Trophoblast cell (in vitro differentiated cells and primary cell): ENCODE data around the gene FYTTD1.

Experiments used
- DNase-seq, 2 donors: peaks; one replicate each; pipeline ENCODE4 v3.0.0-alpha.2; 2016
- H2AFZ ChIP-seq: 2 replicates; pipeline ENCODE4 v1.6.1; 2013; ENCODE audit warnings: low read length, moderate library complexity, mild to moderate bottlenecking; ENCODE audit not compliant: insufficient read depth, poor library complexity
- H2AK5ac ChIP-seq: 2 replicates; pipeline ENCODE4 v1.6.1; 2013; ENCODE audit warnings: mild to moderate bottlenecking, low read length
- H2BK120ac ChIP-seq: 2 replicates; pipeline ENCODE4 v1.6.1; 2013; ENCODE audit warnings: low read length, mild to moderate bottlenecking, moderate library complexity; ENCODE audit not compliant: insufficient read depth, poor library complexity
- H2BK12ac ChIP-seq: 2 replicates; pipeline ENCODE4 v1.6.1; 2013; ENCODE audit warnings: mild to moderate bottlenecking, low read length, moderate library complexity
- H2BK5ac ChIP-seq: 2 replicates; pipeline ENCODE4 v1.6.1; 2013; ENCODE audit warnings: low read length, low read depth, moderate library complexity, mild to moderate bottlenecking; ENCODE audit not compliant: poor library complexity
- H3K14ac ChIP-seq: 2 replicates; pipeline ENCODE4 v1.6.1; 2013; ENCODE audit warnings: mild to moderate bottlenecking, low read length
- H3K18ac ChIP-seq: 2 replicates; pipeline ENCODE4 v1.6.1; 2013; ENCODE audit warnings: mild to moderate bottlenecking, low read length
- H3K23ac ChIP-seq: 2 replicates; pipeline ENCODE4 v1.6.1; 2013; ENCODE audit warnings: low read length
- H3K27ac ChIP-seq: 2 replicates; pipeline ENCODE4 v1.5.1; 2013; ENCODE audit warnings: low read depth, mild to moderate bottlenecking, inconsistent platforms, low read length, moderate library complexity
- H3K27me3 ChIP-seq: 2 replicates; pipeline ENCODE4 v1.6.1; 2013; ENCODE audit warnings: inconsistent platforms, mild to moderate bottlenecking, low read length, moderate library complexity; ENCODE audit not compliant: insufficient read depth
- H3K36me3 ChIP-seq, 2 experiments: 1 replicate in 1 of 2; 2 replicates in 1 of 2; pipeline ENCODE4 v1.6.1; 2013; ENCODE audit warnings: low read length in 2 of 2, mild to moderate bottlenecking in 2 of 2, moderate library complexity in 1 of 2; ENCODE audit not compliant: insufficient read depth in 2 of 2, control insufficient read depth in 1 of 2
- H3K4ac ChIP-seq: 2 replicates; pipeline ENCODE4 v1.6.1; 2013; ENCODE audit warnings: low read depth, mild to moderate bottlenecking, low read length, moderate library complexity
- H3K4me1 ChIP-seq, 2 experiments: 1 replicate in 1 of 2; 2 replicates in 1 of 2; pipeline ENCODE4 v1.6.1; 2013; ENCODE audit warnings: low read length in 2 of 2, mild to moderate bottlenecking in 2 of 2, moderate library complexity in 1 of 2; ENCODE audit not compliant: insufficient read depth in 2 of 2, control insufficient read depth in 1 of 2
- H3K4me2 ChIP-seq: 2 replicates; pipeline ENCODE4 v1.6.1; 2013; ENCODE audit warnings: inconsistent platforms, mild to moderate bottlenecking, low read length, moderate library complexity
- H3K4me3 ChIP-seq: 2 replicates; pipeline ENCODE4 v1.5.1; 2013; ENCODE audit warnings: mild to moderate bottlenecking, low read depth, low read length, inconsistent platforms
- H3K79me1 ChIP-seq: one replicate; pipeline ENCODE4 v1.6.1; 2013; ENCODE audit warnings: low read length
- H3K79me2 ChIP-seq: 2 replicates; pipeline ENCODE4 v1.6.1; 2013; ENCODE audit warnings: low read length, mild to moderate bottlenecking; ENCODE audit not compliant: control insufficient read depth, insufficient read depth, poor library complexity
- H3K9ac ChIP-seq: 2 replicates; pipeline ENCODE4 v1.6.1; 2013; ENCODE audit warnings: mild to moderate bottlenecking, low read length
- H3K9me3 ChIP-seq: 2 replicates; pipeline ENCODE4 v1.6.1; 2013; ENCODE audit warnings: low read depth, mild to moderate bottlenecking, control low read depth, inconsistent platforms, low read length; ENCODE audit not compliant: insufficient read depth
- H4K12ac ChIP-seq: 2 replicates; pipeline ENCODE4 v1.6.1; 2013; ENCODE audit warnings: low read depth, mild to moderate bottlenecking, low read length, moderate library complexity
- H4K8ac ChIP-seq: 2 replicates; pipeline ENCODE4 v1.6.1; 2013; ENCODE audit warnings: low read depth, mild to moderate bottlenecking, low read length, moderate library complexity
- H4K91ac ChIP-seq: one replicate; pipeline ENCODE4 v1.6.1; 2013; ENCODE audit warnings: low read depth, mild to moderate bottlenecking, low read length, moderate library complexity
- WGBS: extraction: QIAGEN DNeasy Blood & Tissue Kit; methylation state at CpG from one replicate; pipeline ENCODE4 v1.1.7; 2013; ENCODE audit warnings: missing lambda C conversion rate; ENCODE audit not compliant: insufficient read length, insufficient coverage; ENCODE audit errors: extremely low coverage; 5-methylcytosine and 5-hydroxymethylcytosine counted together

FYTTD1 gene

GRCh38 chr3:197746209-197746608, 3.5 kb upstream of the FYTTD1 start:
- H3K27ac ChIP-seq: no peak overlapping the region
- no peaks in the 10 kb centered on the region for H3K9me3 ChIP-seq
- H3K14ac ChIP-seq: no peak overlapping the region
- no peak overlapping the region for H3K4me2 ChIP-seq
- H2BK120ac ChIP-seq: no peak overlapping the region
- H3K18ac ChIP-seq: no peak overlapping the region
- no peak overlapping the region for H2BK5ac ChIP-seq
- no peak overlapping the region for H4K91ac ChIP-seq
- no peak overlapping the region for H3K9ac ChIP-seq
- no peak overlapping the region for H2BK12ac ChIP-seq
- H4K12ac ChIP-seq: no peak overlapping the region
- H3K27me3 ChIP-seq: no peaks in the 10 kb centered on the region
- H2AFZ ChIP-seq: no peak overlapping the region
- no peak overlapping the region for H3K4ac ChIP-seq
- no peak overlapping the region for H2AK5ac ChIP-seq
- H3K79me1 ChIP-seq: peaks cover 7% of the 10 kb centered on the region
- peaks cover 1 to 3% of the 10 kb centered on the region in 2 experiments for H3K4me1 ChIP-seq
- DNase-seq: no peak
- no peaks in the 10 kb centered on the region for H3K36me3 ChIP-seq
- H3K23ac ChIP-seq: no peak overlapping the region
- no peak overlapping the region for H3K4me3 ChIP-seq
- WGBS: no CpG with 5 or more reads among the region's 3 CpGs
- peaks cover 3% of the 10 kb centered on the region for H3K79me2 ChIP-seq
- no peak overlapping the region for H4K8ac ChIP-seq

GRCh38 chr3:197746801-197747237, 2.9 kb upstream of the FYTTD1 start:
- H3K79me2 ChIP-seq: peaks cover 5% of the 10 kb centered on the region
- no peak overlapping the region for H2BK5ac ChIP-seq
- no peak overlapping the region for H3K9ac ChIP-seq
- no peak overlapping the region for H2BK120ac ChIP-seq
- peak in 1 of 2 donors; percentile 4 for DNase-seq
- H3K27ac ChIP-seq: no peak overlapping the region
- no peak overlapping the region for H3K4ac ChIP-seq
- H3K23ac ChIP-seq: no peak overlapping the region
- no CpG with 5 or more reads among the region's 4 CpGs for WGBS
- H4K12ac ChIP-seq: no peak overlapping the region
- no peak overlapping the region for H4K8ac ChIP-seq
- no peak overlapping the region for H3K14ac ChIP-seq
- H3K4me3 ChIP-seq: no peak overlapping the region
- no peaks in the 10 kb centered on the region for H3K36me3 ChIP-seq
- no peaks in the 10 kb centered on the region for H3K9me3 ChIP-seq
- H4K91ac ChIP-seq: no peak overlapping the region
- no peaks in the 10 kb centered on the region for H3K27me3 ChIP-seq
- H3K79me1 ChIP-seq: peaks cover 7% of the 10 kb centered on the region
- no peak overlapping the region for H2BK12ac ChIP-seq
- no peak overlapping the region for H2AFZ ChIP-seq
- H3K4me2 ChIP-seq: no peak overlapping the region
- H3K4me1 ChIP-seq: peaks cover 4 to 6% of the 10 kb centered on the region in 2 experiments
- no peak overlapping the region for H3K18ac ChIP-seq
- H2AK5ac ChIP-seq: no peak overlapping the region

DNA sequence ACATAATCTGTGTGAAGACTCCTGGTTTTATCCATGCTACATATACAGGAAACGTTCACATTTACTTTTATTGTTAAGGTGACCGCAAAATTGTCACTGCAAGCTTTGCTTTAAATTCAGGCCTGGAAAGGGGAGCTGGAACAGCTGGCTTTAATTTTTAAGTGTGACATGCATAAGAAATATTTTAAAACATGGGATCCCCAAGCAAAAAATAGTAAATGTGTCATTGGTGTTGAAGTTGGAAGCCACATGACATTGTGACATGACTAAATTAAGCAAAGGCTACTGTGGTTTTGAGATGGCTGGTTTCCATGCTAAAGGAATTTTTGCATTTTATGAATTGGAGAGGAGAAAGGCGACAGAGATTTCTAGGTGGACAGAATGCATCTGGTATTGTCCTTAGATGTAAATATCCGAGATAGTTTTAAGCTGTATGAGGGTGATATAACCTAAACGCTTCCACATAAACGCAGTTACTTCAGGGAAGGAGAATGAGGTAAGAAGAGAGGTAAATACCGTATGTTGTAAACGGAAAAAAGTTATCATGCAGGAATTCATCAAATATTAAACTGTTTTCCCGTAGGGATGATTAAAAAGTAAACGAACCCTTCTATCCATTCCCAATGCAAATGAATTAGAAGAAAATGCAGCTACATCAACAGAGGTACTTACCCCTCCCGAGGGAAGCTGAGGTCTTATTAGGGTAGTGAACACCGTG, 927 bp upstream of the FYTTD1 start:
- Histone ChIP-seq H3K27me3 (no peaks in the 10 kb centered on the region), H4K8ac (no peak overlapping the region), H3K4me2 (peak overlapping the region; percentile 83), H3K4me3 (no peak overlapping the region), H3K14ac (no peak overlapping the region), H3K23ac (no peak overlapping the region), H3K79me2 (peaks cover 5% of the 10 kb centered on the region), H3K9ac (no peak overlapping the region), H2AK5ac (no peak overlapping the region), H3K36me3 (no peaks in the 10 kb centered on the region), H2BK5ac (no peak overlapping the region), H3K4me1 (peaks cover 4 to 6% of the 10 kb centered on the region in 2 experiments), H3K27ac (no peak overlapping the region), H4K91ac (no peak overlapping the region), H2BK120ac (no peak overlapping the region), H4K12ac (no peak overlapping the region), H2BK12ac (no peak overlapping the region), H3K9me3 (no peaks in the 10 kb centered on the region), H3K18ac (no peak overlapping the region), H3K79me1 (peaks cover 7% of the 10 kb centered on the region), H2AFZ (peak overlapping the region; percentile 19), H3K4ac (no peak overlapping the region)
- no CpG with 5 or more reads among the region's 12 CpGs for WGBS
- DNase-seq: no peak

DNA sequence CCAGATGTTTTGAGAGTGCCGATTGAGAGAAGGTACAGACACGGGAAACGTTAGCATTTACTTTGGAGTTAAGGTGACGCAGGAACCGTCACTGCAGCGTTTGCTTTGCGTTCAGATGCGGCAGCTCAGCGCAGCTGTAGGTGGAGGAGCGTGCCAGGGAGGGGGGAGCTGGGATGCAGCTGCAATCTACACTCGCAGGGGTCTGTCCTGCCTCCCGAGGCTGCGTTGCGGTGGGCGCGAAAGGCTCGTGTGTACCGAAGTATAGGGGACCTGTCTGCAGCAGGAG, 425 bp upstream of the FYTTD1 start:
- Histone ChIP-seq H2AK5ac (no peak overlapping the region), H3K27ac (no peak overlapping the region), H3K4ac (no peak overlapping the region), H3K36me3 (no peaks in the 10 kb centered on the region), H2AFZ (peak overlapping the region; percentile 19), H3K4me2 (peak overlapping the region; percentile 83), H3K23ac (no peak overlapping the region), H4K8ac (peak overlapping the region; percentile 31), H3K14ac (no peak overlapping the region), H3K79me1 (peaks cover 7% of the 10 kb centered on the region), H4K91ac (no peak overlapping the region), H3K9me3 (no peaks in the 10 kb centered on the region), H3K79me2 (peaks cover 5% of the 10 kb centered on the region), H4K12ac (no peak overlapping the region), H3K18ac (no peak overlapping the region), H3K4me3 (peak overlapping the region; percentile 87), H2BK120ac (no peak overlapping the region), H3K9ac (peak overlapping the region; percentile 16), H3K27me3 (no peaks in the 10 kb centered on the region), H3K4me1 (peaks cover 4 to 6% of the 10 kb centered on the region in 2 experiments), H2BK12ac (no peak overlapping the region), H2BK5ac (no peak overlapping the region)
- no CpG with 5 or more reads among the region's 18 CpGs for WGBS
- peak; percentile 43 to 61 for DNase-seq
